AG04450 (cell line): Measurements from ENCODE around the gene BLNK. TPM values are rescaled to one million over a fixed set of nuclear protein-coding genes. Genes with fewer than 3 reads are reported as not detected.

Experiments
- CTCF ChIA-PET: fragments of 300-600, 350-600 bp; formaldehyde crosslinking; extraction: SDS; loops from one replicate; lab custom pipeline; 2022; ENCODE audit warnings: antibody characterized with exemption, inconsistent platforms; lab: Charles Lee
- POLR2A ChIA-PET: fragments of 350-600 bp; formaldehyde crosslinking; extraction: SDS; loops from one replicate; lab custom pipeline; 2021; ENCODE audit warnings: antibody characterized with exemption, inconsistent platforms; lab: Yijun Ruan, JAX
- DNase-seq: peaks from one replicate; pipeline ENCODE4 v3.0.0-alpha.2; 2011; ENCODE audit warnings: low read depth, low spot score
- H3K27ac ChIP-seq: one replicate; pipeline ENCODE4 v1.5.1; 2012; ENCODE audit warnings: low read depth, low read length, control low read depth
- H3K27me3 ChIP-seq: one replicate; pipeline ENCODE4 v1.6.0; 2012; ENCODE audit warnings: low read length; ENCODE audit not compliant: control insufficient read depth, insufficient read depth
- H3K4me3 ChIP-seq: 2 replicates; pipeline ENCODE4 v1.5.1; 2011; ENCODE audit warnings: mild to moderate bottlenecking, low read depth, low read length, control low read depth
- H3K9me3 ChIP-seq: 2 replicates; pipeline ENCODE4 v1.5.1; 2012; ENCODE audit warnings: low read length; ENCODE audit not compliant: control insufficient read depth, insufficient read depth
- CTCF ChIP-seq: IDR thresholded peaks from 2 replicates; pipeline ENCODE4 v1.5.1; 2011; ENCODE audit warnings: low read depth, low read length, control low read depth, inconsistent platforms
- polyA plus RNA-seq: library from polyadenylated mRNA; depleted of rRNA; stranded (reverse); fragments of >200 nt; gene quantifications from 2 replicates; pipeline ENCODE4 v1.2.3, GENCODE V29; 2011

Gene BLNK
- polyA plus RNA-seq, 1 experiment = not detected

GRCh38 chr10:96259150-96259549 is 12.2 kb downstream of the BLNK start:
- POLR2A ChIA-PET = no interaction called here
- no peaks in the 10 kb centered on the region for H3K9me3 ChIP-seq
- TF ChIP-seq CTCF = no peak
- H3K4me3 ChIP-seq = no peak overlapping the region
- peaks cover 10% of the 10 kb centered on the region for H3K27me3 ChIP-seq
- no peak overlapping the region for H3K27ac ChIP-seq
- CTCF ChIA-PET = no interaction called here
- DNase-seq = no peak

- CTCF ChIA-PET = no interaction called here
Measured at GRCh38 chr10:96257944-96258343, 13.4 kb downstream of the BLNK start.

GRCh38 chr10:96255549-96256333 is 15.6 kb downstream of the BLNK start:
- TF ChIP-seq CTCF = no peak
- Histone ChIP-seq H3K4me3 (no peak overlapping the region), H3K27ac (no peak overlapping the region), H3K9me3 (no peaks in the 10 kb centered on the region), H3K27me3 (peaks cover 10% of the 10 kb centered on the region)
- CTCF ChIA-PET = interaction anchor here (1.4 kb wide), 1 partner anchor 26 kb away, joined by 4 read pairs; no protein-coding TSS in a partner anchor
- POLR2A ChIA-PET = no interaction called here
- no peak for DNase-seq

More at GRCh38 chr10:96257944-96258343, 13.4 kb downstream of the BLNK start:
- no peak overlapping the region for H3K4me3 ChIP-seq
- H3K27me3 ChIP-seq = peaks cover 10% of the 10 kb centered on the region
- no peak for TF ChIP-seq CTCF
- no peak for DNase-seq
- POLR2A ChIA-PET = no interaction called here
- no peak overlapping the region for H3K27ac ChIP-seq
- H3K9me3 ChIP-seq = no peaks in the 10 kb centered on the region

- Histone ChIP-seq H3K27ac (no peak overlapping the region), H3K27me3 (peaks cover 10% of the 10 kb centered on the region), H3K9me3 (no peaks in the 10 kb centered on the region), H3K4me3 (no peak overlapping the region)
- POLR2A ChIA-PET = no interaction called here
- CTCF ChIA-PET = interaction anchor here (1.4 kb wide), 1 partner anchor 25 kb away, joined by 4 read pairs; no protein-coding TSS in a partner anchor
- no peak for DNase-seq
- TF ChIP-seq CTCF = no peak
Measured at GRCh38 chr10:96254976-96255375, 16.4 kb downstream of the BLNK start.

GRCh38 chr10:96252730-96253129 is 18.6 kb downstream of the BLNK start:
- H3K27ac ChIP-seq = no peak overlapping the region
- DNase-seq = no peak
- peaks cover 6% of the 10 kb centered on the region for H3K27me3 ChIP-seq
- ChIA-PET CTCF (no interaction called here), POLR2A (no interaction called here)
- H3K9me3 ChIP-seq = no peaks in the 10 kb centered on the region
- no peak for TF ChIP-seq CTCF
- no peak overlapping the region for H3K4me3 ChIP-seq
